ENCODE results near the gene LRRC8D.

The LRRC8D gene

GRCh38 chr1:89804642-89805237 is 16.1 kb upstream of the LRRC8D start:
- DNase-seq (ENCODE audit: extremely low read depth, insufficient read length) = peak; percentile 17
- Histone ChIP-seq H3K27me3 (replicated peaks; ENCODE audit: control insufficient read depth, insufficient read depth, low read length) (no peaks in the 10 kb centered on the region), H3K36me3 (ENCODE audit: control insufficient read depth, insufficient read depth, low read length) (no peaks in the 10 kb centered on the region), H3K4me3 (replicated peaks; ENCODE audit: low read depth, low read length) (no peak overlapping the region)
- peak; percentile 90 for TF ChIP-seq CTCF (IDR thresholded peaks at IDR 0.05; ENCODE audit: insufficient read depth, low read length, poor library complexity, severe bottlenecking)

- no peak for DNase-seq (ENCODE audit: extremely low read depth, insufficient read length)
- Histone ChIP-seq H3K4me3 (replicated peaks; ENCODE audit: low read depth, low read length) (no peak overlapping the region), H3K36me3 (ENCODE audit: control insufficient read depth, insufficient read depth, low read length) (no peaks in the 10 kb centered on the region), H3K27me3 (replicated peaks; ENCODE audit: control insufficient read depth, insufficient read depth, low read length) (no peaks in the 10 kb centered on the region)
- TF ChIP-seq CTCF (IDR thresholded peaks at IDR 0.05; ENCODE audit: insufficient read depth, low read length, poor library complexity, severe bottlenecking) = no peak
Measured at GRCh38 chr1:89806616-89807015, 14.2 kb upstream of the LRRC8D start.

GRCh38 chr1:89807503-89807902 is 13.3 kb upstream of the LRRC8D start:
- no peak for DNase-seq (ENCODE audit: extremely low read depth, insufficient read length)
- no peaks in the 10 kb centered on the region for H3K36me3 ChIP-seq (ENCODE audit: control insufficient read depth, insufficient read depth, low read length)
- H3K27me3 ChIP-seq (replicated peaks; ENCODE audit: control insufficient read depth, insufficient read depth, low read length) = no peaks in the 10 kb centered on the region
- TF ChIP-seq CTCF (IDR thresholded peaks at IDR 0.05; ENCODE audit: insufficient read depth, low read length, poor library complexity, severe bottlenecking) = no peak
- no peak overlapping the region for H3K4me3 ChIP-seq (replicated peaks; ENCODE audit: low read depth, low read length)

GRCh38 chr1:89807983-89808382 is 12.8 kb upstream of the LRRC8D start:
- Histone ChIP-seq H3K4me3 (replicated peaks; ENCODE audit: low read depth, low read length) (no peak overlapping the region), H3K27me3 (replicated peaks; ENCODE audit: control insufficient read depth, insufficient read depth, low read length) (no peaks in the 10 kb centered on the region), H3K36me3 (ENCODE audit: control insufficient read depth, insufficient read depth, low read length) (no peaks in the 10 kb centered on the region)
- DNase-seq (ENCODE audit: extremely low read depth, insufficient read length) = no peak
- TF ChIP-seq CTCF (IDR thresholded peaks at IDR 0.05; ENCODE audit: insufficient read depth, low read length, poor library complexity, severe bottlenecking) = no peak

GRCh38 chr1:89808441-89809117 is 12.3 kb upstream of the LRRC8D start:
- Histone ChIP-seq H3K36me3 (ENCODE audit: control insufficient read depth, insufficient read depth, low read length) (no peaks in the 10 kb centered on the region), H3K4me3 (replicated peaks; ENCODE audit: low read depth, low read length) (no peak overlapping the region), H3K27me3 (replicated peaks; ENCODE audit: control insufficient read depth, insufficient read depth, low read length) (no peaks in the 10 kb centered on the region)
- TF ChIP-seq CTCF (IDR thresholded peaks at IDR 0.05; ENCODE audit: insufficient read depth, low read length, poor library complexity, severe bottlenecking) = no peak
- no peak for DNase-seq (ENCODE audit: extremely low read depth, insufficient read length)
